ENCODE data around the gene MCUR1.
"Not testable (repeated sequence)": the region's sequence is repeated elsewhere in the genome, so short reads cannot be mapped to it uniquely, and the experiment has no call there.

The MCUR1 gene

DNA sequence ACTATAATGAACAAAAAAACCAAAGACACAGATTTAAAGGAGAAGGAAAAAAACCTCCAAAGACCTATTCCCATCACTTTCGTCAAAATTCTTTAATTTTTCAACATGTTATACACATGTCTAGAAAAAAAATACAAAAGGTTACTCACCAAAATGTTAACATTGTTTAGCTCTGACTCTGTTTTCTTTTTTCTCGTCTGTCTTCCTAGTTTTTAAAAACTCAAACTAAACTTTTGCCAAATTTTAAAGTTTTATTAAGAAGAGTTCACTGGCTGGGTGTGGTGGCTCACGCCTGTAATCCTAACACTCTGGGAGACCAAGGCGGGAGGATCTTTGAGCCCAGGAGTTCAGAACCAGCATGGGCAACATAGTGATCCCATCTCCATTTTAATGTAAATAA is 10.8 kb downstream of the MCUR1 start:
- no peaks in the 10 kb centered on the region for H3K9me3 ChIP-seq (ENCODE audit: control insufficient read depth, low read length)
- no peak overlapping the region for H3K4me3 ChIP-seq (ENCODE audit: low read length)
- no peaks in the 10 kb centered on the region for H3K27me3 ChIP-seq (replicated peaks; ENCODE audit: control insufficient read depth, insufficient read depth, low read length)
- peaks cover 49% of the 10 kb centered on the region for H3K36me3 ChIP-seq (ENCODE audit: control insufficient read depth, insufficient read depth, low read length, severe bottlenecking)
- H3K4me1 ChIP-seq (ENCODE audit: control insufficient read depth, insufficient read depth, low read length) = no peaks in the 10 kb centered on the region
- peak; percentile 32 for DNase-seq (ENCODE audit: low read depth)
- no peak overlapping the region for H3K9ac ChIP-seq (ENCODE audit: low read length)

DNA sequence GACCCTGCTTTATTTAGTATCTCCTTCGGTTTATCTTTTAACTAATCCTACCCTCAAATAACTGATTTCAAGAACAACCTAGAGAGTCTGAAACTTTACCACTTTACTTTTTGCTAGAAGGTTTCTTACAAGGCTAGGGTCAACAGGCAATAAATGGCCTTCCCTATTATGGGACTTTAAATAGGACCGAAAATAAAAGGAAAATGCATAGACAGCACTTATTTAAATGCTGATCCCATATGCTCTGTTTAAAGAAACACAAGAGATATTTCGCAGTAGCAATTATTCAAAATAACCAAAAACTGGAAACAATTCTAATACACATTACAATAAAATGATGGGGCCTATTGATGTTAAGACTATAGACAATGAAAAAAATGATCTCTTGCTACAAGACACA is 13.7 kb downstream of the MCUR1 start:
- Histone ChIP-seq H3K9ac (ENCODE audit: low read length) (no peak overlapping the region), H3K4me1 (ENCODE audit: control insufficient read depth, insufficient read depth, low read length) (no peaks in the 10 kb centered on the region), H3K4me3 (ENCODE audit: low read length) (no peak overlapping the region), H3K27me3 (replicated peaks; ENCODE audit: control insufficient read depth, insufficient read depth, low read length) (no peaks in the 10 kb centered on the region), H3K9me3 (ENCODE audit: control insufficient read depth, low read length) (no peaks in the 10 kb centered on the region), H3K36me3 (ENCODE audit: control insufficient read depth, insufficient read depth, low read length, severe bottlenecking) (peaks cover 42% of the 10 kb centered on the region)
- no peak for DNase-seq (ENCODE audit: low read depth)

DNA sequence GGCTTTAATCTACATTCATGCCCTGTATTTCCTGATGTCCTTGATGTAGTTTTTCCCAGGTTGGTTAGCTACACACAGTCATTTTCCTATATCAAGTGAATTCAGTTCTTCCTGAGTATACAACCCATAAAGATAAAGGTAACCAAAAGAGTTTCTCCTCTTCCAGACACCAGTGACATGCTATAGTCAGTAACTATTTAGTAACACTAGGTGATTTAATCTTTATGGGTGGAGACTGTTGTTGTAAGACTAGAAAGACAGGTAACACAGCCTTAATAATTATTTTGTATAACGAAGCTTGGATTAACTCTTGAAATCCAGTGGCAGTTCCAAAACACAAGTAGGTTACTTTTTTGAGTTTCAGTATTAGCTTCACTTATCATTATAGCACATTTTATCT is 17.6 kb downstream of the MCUR1 start:
- H3K9me3 ChIP-seq (ENCODE audit: control insufficient read depth, low read length) = no peaks in the 10 kb centered on the region
- no peak for DNase-seq (ENCODE audit: low read depth)
- H3K9ac ChIP-seq (ENCODE audit: low read length) = no peak overlapping the region
- H3K27me3 ChIP-seq (replicated peaks; ENCODE audit: control insufficient read depth, insufficient read depth, low read length) = no peaks in the 10 kb centered on the region
- H3K36me3 ChIP-seq (ENCODE audit: control insufficient read depth, insufficient read depth, low read length, severe bottlenecking) = peaks cover 37% of the 10 kb centered on the region
- H3K4me3 ChIP-seq (ENCODE audit: low read length) = no peak overlapping the region
- H3K4me1 ChIP-seq (ENCODE audit: control insufficient read depth, insufficient read depth, low read length) = peaks cover 9% of the 10 kb centered on the region

DNA sequence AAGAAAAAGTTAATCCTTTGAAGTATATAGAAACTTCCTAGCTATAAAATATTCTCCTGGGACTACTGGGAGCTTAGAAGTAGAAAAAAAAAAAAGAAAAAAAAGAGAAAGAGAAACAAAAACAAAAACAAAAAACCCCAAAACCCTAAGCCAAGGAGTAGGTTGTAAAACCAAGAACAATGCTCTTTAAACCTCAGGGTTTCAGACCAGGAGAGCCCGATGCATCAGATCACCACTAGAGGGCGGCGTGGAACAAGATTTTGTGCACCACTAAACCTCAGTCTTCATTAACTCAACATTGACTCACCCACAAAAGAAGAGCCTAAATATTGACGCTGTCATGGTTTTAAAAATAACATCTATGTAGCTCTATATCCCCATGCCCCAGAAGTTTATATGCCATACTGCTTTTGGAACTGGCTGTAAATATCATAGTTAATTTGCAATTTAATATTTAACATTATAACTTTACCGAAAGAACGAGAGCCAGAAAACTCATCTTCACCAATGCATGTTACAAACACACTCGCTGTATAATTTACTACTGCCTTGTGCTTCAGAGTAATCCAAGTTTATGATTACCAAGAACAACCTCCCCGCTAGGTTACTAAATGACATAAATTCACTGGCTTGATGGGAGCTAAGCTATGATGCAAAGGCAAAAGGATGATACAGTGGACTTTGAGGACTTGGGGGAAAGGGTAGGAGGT is 19.2 kb downstream of the MCUR1 start:
- H3K9me3 ChIP-seq (ENCODE audit: control insufficient read depth, low read length) = no peaks in the 10 kb centered on the region
- peaks cover 9% of the 10 kb centered on the region for H3K4me1 ChIP-seq (ENCODE audit: control insufficient read depth, insufficient read depth, low read length)
- no peak overlapping the region for H3K9ac ChIP-seq (ENCODE audit: low read length)
- no peak overlapping the region for H3K4me3 ChIP-seq (ENCODE audit: low read length)
- DNase-seq (ENCODE audit: low read depth) = peak; percentile 93
- H3K36me3 ChIP-seq (ENCODE audit: control insufficient read depth, insufficient read depth, low read length, severe bottlenecking) = peaks cover 26% of the 10 kb centered on the region
- no peaks in the 10 kb centered on the region for H3K27me3 ChIP-seq (replicated peaks; ENCODE audit: control insufficient read depth, insufficient read depth, low read length)

DNA sequence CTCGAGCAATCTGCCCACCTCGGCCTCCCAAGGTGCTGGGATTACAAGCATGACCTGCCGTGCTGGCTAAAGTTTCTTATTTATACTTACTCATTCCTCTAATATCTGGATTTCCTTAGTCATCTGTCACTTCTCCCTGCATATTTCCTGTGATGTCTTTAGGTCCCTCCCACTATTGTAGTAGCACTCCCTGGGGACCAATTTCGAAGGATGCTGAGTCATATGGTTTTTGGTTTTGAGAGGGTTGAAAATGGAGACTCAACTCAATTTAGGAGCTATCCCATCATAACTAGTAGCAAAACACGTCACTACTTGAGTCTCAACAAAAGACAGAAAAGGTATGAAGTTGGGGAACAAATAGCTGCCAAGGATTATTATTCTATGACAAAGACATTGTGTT is 20.2 kb downstream of the MCUR1 start:
- Histone ChIP-seq H3K9ac (ENCODE audit: low read length) (no peak overlapping the region), H3K27me3 (replicated peaks; ENCODE audit: control insufficient read depth, insufficient read depth, low read length) (no peaks in the 10 kb centered on the region), H3K4me3 (ENCODE audit: low read length) (no peak overlapping the region), H3K4me1 (ENCODE audit: control insufficient read depth, insufficient read depth, low read length) (peaks cover 9% of the 10 kb centered on the region), H3K36me3 (ENCODE audit: control insufficient read depth, insufficient read depth, low read length, severe bottlenecking) (peaks cover 35% of the 10 kb centered on the region), H3K9me3 (ENCODE audit: control insufficient read depth, low read length) (no peaks in the 10 kb centered on the region)
- peak; percentile 55 for DNase-seq (ENCODE audit: low read depth)

DNA sequence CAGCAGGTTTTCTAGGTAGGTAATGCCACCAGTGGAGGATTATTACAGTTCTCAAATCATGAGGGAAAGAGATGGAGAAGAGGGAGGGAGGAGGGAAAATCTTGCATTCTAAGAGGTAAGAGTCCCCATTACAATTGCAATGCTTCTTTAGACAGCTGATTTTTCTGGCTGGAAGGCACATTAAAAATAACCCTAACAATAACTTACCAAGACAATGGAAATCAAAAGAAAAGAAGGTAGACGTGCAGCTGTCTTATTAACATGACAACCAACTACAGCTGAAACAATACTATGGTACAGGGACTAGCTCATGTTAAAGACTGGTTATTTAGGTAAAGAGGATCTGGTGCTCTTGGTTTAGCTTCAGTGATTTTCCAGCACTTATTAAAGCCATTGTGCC is 24.6 kb downstream of the MCUR1 start:
- Histone ChIP-seq H3K9me3 (ENCODE audit: control insufficient read depth, low read length) (no peaks in the 10 kb centered on the region), H3K4me1 (ENCODE audit: control insufficient read depth, insufficient read depth, low read length) (peaks cover 21% of the 10 kb centered on the region), H3K4me3 (ENCODE audit: low read length) (no peak overlapping the region), H3K27me3 (replicated peaks; ENCODE audit: control insufficient read depth, insufficient read depth, low read length) (no peaks in the 10 kb centered on the region), H3K36me3 (ENCODE audit: control insufficient read depth, insufficient read depth, low read length, severe bottlenecking) (peaks cover 28% of the 10 kb centered on the region), H3K9ac (ENCODE audit: low read length) (no peak overlapping the region)
- DNase-seq (ENCODE audit: low read depth) = no peak

DNA sequence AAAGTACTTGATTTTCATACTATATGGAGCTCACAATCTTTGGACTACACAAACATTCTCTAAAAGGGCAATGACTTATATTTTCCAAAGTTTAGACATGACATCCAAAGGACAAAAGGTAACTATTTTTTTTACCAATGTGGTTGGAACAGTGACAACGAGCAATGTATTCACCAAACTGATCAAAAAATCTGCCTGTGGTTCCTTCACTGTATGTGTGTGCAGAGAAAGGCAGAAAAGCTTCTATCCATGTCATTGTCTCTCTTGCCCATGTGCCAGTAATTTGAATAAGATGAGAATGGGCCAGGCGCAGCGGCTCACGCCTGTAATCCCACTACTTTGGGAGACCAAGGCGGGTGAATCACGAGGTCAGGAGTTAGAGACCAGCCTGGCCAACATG is 25.5 kb downstream of the MCUR1 start:
- H3K4me3 ChIP-seq (ENCODE audit: low read length) = no peak overlapping the region

DNA sequence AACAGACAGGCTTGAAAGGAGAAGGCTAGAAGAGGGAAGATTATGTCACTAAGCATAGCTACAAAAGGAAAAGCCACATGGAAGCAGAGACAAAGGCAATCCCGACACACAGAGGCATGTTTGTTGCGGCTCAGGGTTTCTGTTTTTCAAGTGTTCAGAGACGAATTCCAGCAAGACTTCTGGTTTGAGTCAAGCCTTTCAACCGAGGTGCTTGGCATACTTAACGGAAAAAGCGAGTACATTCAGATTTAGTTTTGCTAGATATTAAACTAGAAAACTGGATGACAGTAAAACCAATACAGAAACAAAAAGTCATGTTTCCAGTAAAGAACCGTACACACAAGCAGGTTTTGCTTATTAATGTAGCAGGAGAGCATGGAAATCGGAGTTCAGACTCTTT is 27.2 kb downstream of the MCUR1 start:
- no peaks in the 10 kb centered on the region for H3K27me3 ChIP-seq (replicated peaks; ENCODE audit: control insufficient read depth, insufficient read depth, low read length)
- peak overlapping the region; percentile 59 for H3K4me3 ChIP-seq (ENCODE audit: low read length)
- H3K9ac ChIP-seq (ENCODE audit: low read length) = peak overlapping the region; percentile 74
- H3K4me1 ChIP-seq (ENCODE audit: control insufficient read depth, insufficient read depth, low read length) = peaks cover 12% of the 10 kb centered on the region
- peaks cover 19% of the 10 kb centered on the region for H3K36me3 ChIP-seq (ENCODE audit: control insufficient read depth, insufficient read depth, low read length, severe bottlenecking)
- DNase-seq (ENCODE audit: low read depth) = peak; percentile 75
- H3K9me3 ChIP-seq (ENCODE audit: control insufficient read depth, low read length) = no peaks in the 10 kb centered on the region

More for the DNA sequence above, 25.5 kb downstream of the MCUR1 start:
- H3K36me3 ChIP-seq (ENCODE audit: control insufficient read depth, insufficient read depth, low read length, severe bottlenecking) = peaks cover 27% of the 10 kb centered on the region
- peaks cover 12% of the 10 kb centered on the region for H3K4me1 ChIP-seq (ENCODE audit: control insufficient read depth, insufficient read depth, low read length)
- H3K27me3 ChIP-seq (replicated peaks; ENCODE audit: control insufficient read depth, insufficient read depth, low read length) = no peaks in the 10 kb centered on the region
- H3K9me3 ChIP-seq (ENCODE audit: control insufficient read depth, low read length) = no peaks in the 10 kb centered on the region
- H3K9ac ChIP-seq (ENCODE audit: low read length) = no peak overlapping the region
- DNase-seq (ENCODE audit: low read depth) = no peak

DNA sequence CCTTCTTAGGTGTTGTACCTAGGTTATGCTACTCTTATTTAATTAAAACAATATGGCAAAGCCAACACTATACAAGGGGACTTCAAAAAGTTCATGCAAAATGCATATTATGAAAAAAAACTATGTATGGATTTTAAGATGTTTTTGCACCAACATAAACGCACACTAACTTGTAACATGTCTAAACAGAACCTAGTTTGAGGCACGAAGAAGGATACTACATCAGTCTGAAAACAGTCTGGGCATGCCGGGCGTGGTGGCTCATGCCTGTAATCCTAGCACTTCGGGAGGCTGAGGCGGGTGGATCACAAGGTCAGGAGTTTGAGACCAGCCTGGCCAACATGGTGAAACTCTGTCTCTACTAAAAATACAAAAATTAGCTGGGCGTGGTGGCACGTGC is 34.2 kb downstream of the MCUR1 start:
- H3K9me3 ChIP-seq (ENCODE audit: control insufficient read depth, low read length); H3K36me3 ChIP-seq (ENCODE audit: control insufficient read depth, insufficient read depth, low read length, severe bottlenecking): not testable (repeated sequence)

DNA sequence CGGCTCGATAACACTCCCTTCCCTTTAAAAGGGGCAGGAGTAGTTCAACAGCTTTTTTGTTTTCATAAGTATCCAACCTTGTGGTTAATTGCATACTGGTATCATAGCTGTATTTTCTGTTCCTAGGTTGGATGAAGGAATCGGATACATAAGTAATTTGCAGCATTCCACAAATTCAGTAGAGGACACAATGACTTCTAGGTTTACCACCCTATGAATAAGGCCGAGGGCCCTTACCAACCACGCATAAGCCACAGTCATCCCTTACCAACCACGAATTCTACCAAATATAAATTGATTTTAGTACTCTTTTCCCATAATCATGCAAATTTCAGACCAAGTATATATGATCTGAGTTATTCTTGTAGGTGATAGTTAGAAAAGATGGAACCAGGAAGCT is 36.3 kb downstream of the MCUR1 start:
- no peaks in the 10 kb centered on the region for H3K4me1 ChIP-seq (ENCODE audit: control insufficient read depth, insufficient read depth, low read length)
- DNase-seq (ENCODE audit: low read depth) = no peak
- H3K9me3 ChIP-seq (ENCODE audit: control insufficient read depth, low read length) = no peaks in the 10 kb centered on the region
- H3K9ac ChIP-seq (ENCODE audit: low read length) = no peak overlapping the region
- H3K27me3 ChIP-seq (replicated peaks; ENCODE audit: control insufficient read depth, insufficient read depth, low read length) = no peaks in the 10 kb centered on the region
- H3K4me3 ChIP-seq (ENCODE audit: low read length) = no peak overlapping the region
- no peaks in the 10 kb centered on the region for H3K36me3 ChIP-seq (ENCODE audit: control insufficient read depth, insufficient read depth, low read length, severe bottlenecking)

More for the DNA sequence above, 34.2 kb downstream of the MCUR1 start:
- not testable (repeated sequence) for H3K27me3 ChIP-seq (replicated peaks; ENCODE audit: control insufficient read depth, insufficient read depth, low read length); DNase-seq (ENCODE audit: low read depth); H3K9ac ChIP-seq (ENCODE audit: low read length); H3K4me3 ChIP-seq (ENCODE audit: low read length); H3K4me1 ChIP-seq (ENCODE audit: control insufficient read depth, insufficient read depth, low read length)

DNA sequence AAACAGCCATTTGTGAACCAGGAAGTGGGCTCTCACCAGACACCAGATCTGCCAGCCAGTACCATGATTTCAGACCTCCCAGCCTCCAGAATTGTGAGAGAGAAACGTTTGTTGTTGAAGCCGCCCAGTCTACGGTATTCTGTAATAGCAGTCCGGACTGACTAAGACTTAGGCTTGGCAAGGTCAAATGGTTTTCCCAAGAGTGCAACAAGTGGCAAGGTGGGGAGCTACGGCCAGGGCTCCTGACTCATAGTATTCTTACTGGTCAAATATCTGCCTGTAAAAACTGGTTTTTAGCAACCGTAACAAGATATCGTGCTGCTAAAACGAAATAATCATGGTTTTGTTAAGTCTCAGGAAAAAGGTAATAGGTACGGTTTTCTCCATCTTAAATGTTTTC is 37.8 kb downstream of the MCUR1 start:
- DNase-seq (ENCODE audit: low read depth) = no peak
- no peaks in the 10 kb centered on the region for H3K9me3 ChIP-seq (ENCODE audit: control insufficient read depth, low read length)
- no peaks in the 10 kb centered on the region for H3K27me3 ChIP-seq (replicated peaks; ENCODE audit: control insufficient read depth, insufficient read depth, low read length)
- no peak overlapping the region for H3K4me3 ChIP-seq (ENCODE audit: low read length)
- no peaks in the 10 kb centered on the region for H3K4me1 ChIP-seq (ENCODE audit: control insufficient read depth, insufficient read depth, low read length)
- no peak overlapping the region for H3K9ac ChIP-seq (ENCODE audit: low read length)
- no peaks in the 10 kb centered on the region for H3K36me3 ChIP-seq (ENCODE audit: control insufficient read depth, insufficient read depth, low read length, severe bottlenecking)

DNA sequence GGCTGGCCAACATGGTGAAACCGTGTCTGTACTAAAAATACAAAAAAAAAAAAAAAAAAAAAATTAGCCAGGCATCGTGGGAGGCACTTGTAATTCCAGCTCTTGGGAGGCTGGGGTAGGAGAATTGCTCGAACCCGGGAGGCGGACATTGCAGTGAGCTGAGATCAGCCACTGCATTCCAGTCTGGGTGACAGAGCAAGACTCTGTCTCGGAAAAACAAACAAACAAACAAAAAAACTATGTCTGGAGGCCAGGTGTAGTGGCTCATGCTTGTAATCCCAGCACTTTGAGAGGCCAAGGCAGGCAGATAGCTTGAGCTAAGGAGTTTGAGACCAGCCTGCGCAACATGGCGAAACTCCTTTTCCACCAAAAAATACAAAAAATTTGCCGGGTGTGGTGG is 38.9 kb downstream of the MCUR1 start:
- not testable (repeated sequence) for H3K9me3 ChIP-seq (ENCODE audit: control insufficient read depth, low read length); H3K4me3 ChIP-seq (ENCODE audit: low read length); H3K36me3 ChIP-seq (ENCODE audit: control insufficient read depth, insufficient read depth, low read length, severe bottlenecking); H3K4me1 ChIP-seq (ENCODE audit: control insufficient read depth, insufficient read depth, low read length); H3K9ac ChIP-seq (ENCODE audit: low read length); H3K27me3 ChIP-seq (replicated peaks; ENCODE audit: control insufficient read depth, insufficient read depth, low read length); DNase-seq (ENCODE audit: low read depth)

Data from adipocyte (in vitro differentiated cells).